Liver (tissue), 9 donors: ENCODE data around the gene WNT3A. TPM values are rescaled to one million over a fixed set of nuclear protein-coding genes. Genes with fewer than 3 reads are reported as not detected.
"Not testable (repeated sequence)": the region's sequence is repeated elsewhere in the genome, so short reads cannot be mapped to it uniquely, and the experiment has no call there.

ENCODE experiments used
- DNase-seq: peaks from one replicate; pipeline ENCODE4 v3.0.0-alpha.2; 2017; ENCODE audit warnings: low spot score
- H3K27ac ChIP-seq, 2 donors: one replicate each; pipeline ENCODE4 v1.7.0; 2013; ENCODE audit warnings: inconsistent platforms in 2 of 2, low read length in 2 of 2, control low read depth in 1 of 2, low read depth in 1 of 2, mild to moderate bottlenecking in 1 of 2
- H3K27me3 ChIP-seq, 4 donors: one replicate each; pipeline versions ENCODE4 v1.6.1 to v1.7.0; 2013; ENCODE audit warnings: low read length in 3 of 4, inconsistent platforms in 1 of 4, mild to moderate bottlenecking in 1 of 4, moderate library complexity in 1 of 4; ENCODE audit not compliant: control insufficient read depth in 4 of 4, insufficient read depth in 4 of 4
- H3K36me3 ChIP-seq, 4 donors: one replicate each; pipeline versions ENCODE4 v1.6.1 to v1.7.0; 2013; ENCODE audit warnings: low read length in 3 of 4, mild to moderate bottlenecking in 3 of 4, low read depth in 1 of 4, moderate library complexity in 1 of 4; ENCODE audit not compliant: control insufficient read depth in 4 of 4, insufficient read depth in 3 of 4
- H3K4me1 ChIP-seq, 4 donors: one replicate each; pipeline versions ENCODE4 v1.6.1 to v1.7.0; 2013; ENCODE audit warnings: low read length in 3 of 4, mild to moderate bottlenecking in 3 of 4, moderate library complexity in 1 of 4; ENCODE audit not compliant: control insufficient read depth in 4 of 4, insufficient read depth in 4 of 4
- H3K4me3 ChIP-seq, 3 donors: one replicate each; pipeline versions ENCODE4 v1.6.1 to v1.7.0; 2013; ENCODE audit warnings: low read length in 3 of 3, control low read depth in 1 of 3, low read depth in 1 of 3, mild to moderate bottlenecking in 1 of 3
- H3K9ac ChIP-seq, 2 donors: one replicate each; pipeline ENCODE4 v1.7.0; 2013; ENCODE audit warnings: low read length in 2 of 2, mild to moderate bottlenecking in 2 of 2, moderate library complexity in 2 of 2, control low read depth in 1 of 2, low read depth in 1 of 2
- H3K9me3 ChIP-seq, 4 donors: one replicate each; pipeline versions ENCODE4 v1.6.1 to v1.7.0; 2013; ENCODE audit warnings: low read length in 3 of 4; ENCODE audit not compliant: control insufficient read depth in 4 of 4
- EGR1 ChIP-seq, 2 donors: IDR thresholded peaks; 2 replicates each; pipeline ENCODE4 v1.6.1; 2016 to 2018; ENCODE audit warnings: antibody characterized with exemption in 2 of 2, low read depth in 2 of 2
- FOXA1 ChIP-seq: IDR thresholded peaks from 2 replicates; pipeline ENCODE4 v1.6.1; 2016; ENCODE audit warnings: antibody characterized with exemption
- FOXA2 ChIP-seq: IDR thresholded peaks from 2 replicates; pipeline ENCODE4 v1.6.1; 2016; ENCODE audit warnings: antibody characterized with exemption
- GABPA ChIP-seq, 2 donors: IDR thresholded peaks in 1 of 2; conservative IDR thresholded peaks in 1 of 2; 2 replicates each; pipeline ENCODE4 v1.6.1; 2016; ENCODE audit warnings: antibody characterized with exemption in 2 of 2, mild to moderate bottlenecking in 1 of 2, moderate library complexity in 1 of 2
- HNF4A ChIP-seq, 2 donors: conservative IDR thresholded peaks; 2 replicates each; pipeline ENCODE4 v1.6.1; 2016; ENCODE audit warnings: antibody characterized with exemption in 2 of 2, mild to moderate bottlenecking in 2 of 2
- HNF4G ChIP-seq: IDR thresholded peaks from 2 replicates; pipeline ENCODE4 v1.6.1; 2016; ENCODE audit warnings: antibody characterized with exemption
- JUND ChIP-seq, 2 donors: IDR thresholded peaks; 2 replicates each; pipeline ENCODE4 v1.6.1; 2016; ENCODE audit warnings: antibody characterized with exemption in 2 of 2
- NR2F2 ChIP-seq: IDR thresholded peaks from 2 replicates; pipeline ENCODE4 v1.6.1; 2016; ENCODE audit warnings: antibody characterized with exemption
- RAD21 ChIP-seq, 2 donors: IDR thresholded peaks; 2 replicates each; pipeline ENCODE4 v1.6.1; 2016; ENCODE audit warnings: antibody characterized with exemption in 2 of 2, mild to moderate bottlenecking in 2 of 2
- RXRA ChIP-seq, 2 donors: IDR thresholded peaks; 2 replicates each; pipeline ENCODE4 v1.6.1; 2017 to 2018; ENCODE audit warnings: antibody characterized with exemption in 2 of 2, mild to moderate bottlenecking in 1 of 2
- SP1 ChIP-seq: IDR thresholded peaks from 2 replicates; pipeline ENCODE4 v1.6.1; 2018; ENCODE audit warnings: antibody characterized with exemption, mild to moderate bottlenecking
- TAF1 ChIP-seq: conservative IDR thresholded peaks from 2 replicates; pipeline ENCODE4 v1.6.1; 2016; ENCODE audit warnings: antibody characterized with exemption, mild to moderate bottlenecking
- YY1 ChIP-seq: IDR thresholded peaks from 2 replicates; pipeline ENCODE4 v1.6.1; 2016; ENCODE audit warnings: antibody characterized with exemption, mild to moderate bottlenecking
- WGBS: extraction: QIAGEN DNeasy Blood & Tissue Kit; methylation state at CpG from one replicate; pipeline ENCODE4 v1.1.7; 2013; 5-methylcytosine and 5-hydroxymethylcytosine counted together
- polyA plus RNA-seq, 2 donors: library from polyadenylated mRNA; stranded (reverse) in 1 of 2; unstranded in 1 of 2; fragments of 200-250 nt in 1 of 2; fragments of >200 nt in 1 of 2; fragmentation: Nextera tagmentation in 1 of 2; extraction: Ambion mirVana in 1 of 2; gene quantifications; one replicate each; pipeline versions ENCODE4 v1.2.1 to v1.2.3, GENCODE V29; 2013 to 2015
- total RNA-seq, 2 donors: library from RNA; depleted of rRNA; stranded (reverse); fragments of >200 nt; gene quantifications; one replicate each; pipeline ENCODE4 v1.2.3, GENCODE V29; 2014
- TF ChIP-seq, protein P1 (sequence below): IDR thresholded peaks from 2 replicates; pipeline ENCODE4 v1.6.1; 2016; ENCODE audit warnings: antibody characterized with exemption
- TF ChIP-seq, protein P2 (sequence below): IDR thresholded peaks from 2 replicates; pipeline ENCODE4 v1.6.1; 2016; ENCODE audit warnings: antibody characterized with exemption
- TF ChIP-seq, protein P3 (sequence below): fragments of 150-350 bp; IDR thresholded peaks from 2 replicates; pipeline ENCODE4 v1.5.1; 2017; ENCODE audit warnings: improper control_type of control experiment, low read depth, low read length; ENCODE audit not compliant: missing input control
- TF ChIP-seq, protein P4 (sequence below): IDR thresholded peaks from 2 replicates; pipeline ENCODE4 v1.6.1; 2016; ENCODE audit warnings: antibody characterized with exemption
- TF ChIP-seq, protein P5 (sequence below): IDR thresholded peaks from 2 replicates; pipeline ENCODE4 v1.6.1; 2016; ENCODE audit warnings: antibody characterized with exemption, mild to moderate bottlenecking
- donor health status: healthy.
- donor health status: healthy.
- donor health status: healthy.
- donor health status: healthy.
- donor health status: healthy.

WNT3A gene
- total and polyA plus RNA-seq, 4 donors: not detected

DNA sequence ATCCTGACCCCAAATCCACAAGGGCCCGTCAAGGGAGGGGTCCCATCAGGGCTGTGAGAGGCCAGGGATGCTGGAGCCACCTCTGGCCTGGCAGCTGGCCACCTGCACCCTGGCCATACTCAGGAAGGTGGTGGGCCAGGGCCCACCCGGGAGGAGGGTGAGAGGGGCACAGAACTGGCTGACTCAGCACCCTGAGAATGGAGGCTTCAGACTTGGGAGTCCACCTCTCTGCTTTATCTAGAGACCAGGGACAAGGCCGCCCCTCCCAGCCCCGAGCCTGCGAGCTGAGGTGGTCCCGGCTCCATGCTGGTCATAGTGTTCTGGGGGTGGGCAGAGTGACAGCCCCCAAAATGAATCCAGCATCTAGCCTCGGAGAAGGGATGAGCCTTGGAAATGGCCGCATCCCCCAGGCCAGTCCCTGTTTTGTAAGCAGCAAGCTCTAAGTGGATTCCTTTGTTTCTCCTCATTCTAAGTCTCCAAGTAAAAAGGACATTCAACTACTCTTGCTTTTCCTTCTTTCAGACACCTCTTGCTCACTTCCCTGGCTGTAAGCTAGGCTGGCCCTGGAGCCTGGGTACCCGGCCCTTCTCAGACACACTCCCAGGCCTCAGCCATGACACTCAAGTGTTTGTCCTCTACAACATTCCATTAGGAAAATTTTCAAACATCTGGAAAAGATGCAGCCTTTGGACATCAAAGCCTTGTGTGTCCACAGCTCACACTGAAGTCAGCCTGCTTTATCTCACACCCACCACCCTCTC, 12.3 kb downstream of the WNT3A start:
- Histone ChIP-seq H3K27me3 (peaks cover 0 to 2% (median 0%) of the 10 kb centered on the region in 4 donors), H3K9ac (no peak overlapping the region), H3K4me1 (no peaks in the 10 kb centered on the region), H3K9me3 (no peaks in the 10 kb centered on the region), H3K4me3 (no peak overlapping the region), H3K36me3 (no peaks in the 10 kb centered on the region), H3K27ac (no peak overlapping the region)
- no peak for DNase-seq
- 87% methylated on average over 9 of the region's 9 CpGs for WGBS
- TF ChIP-seq, protein P1, sequence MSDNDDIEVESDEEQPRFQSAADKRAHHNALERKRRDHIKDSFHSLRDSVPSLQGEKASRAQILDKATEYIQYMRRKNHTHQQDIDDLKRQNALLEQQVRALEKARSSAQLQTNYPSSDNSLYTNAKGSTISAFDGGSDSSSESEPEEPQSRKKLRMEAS: no peak

DNA sequence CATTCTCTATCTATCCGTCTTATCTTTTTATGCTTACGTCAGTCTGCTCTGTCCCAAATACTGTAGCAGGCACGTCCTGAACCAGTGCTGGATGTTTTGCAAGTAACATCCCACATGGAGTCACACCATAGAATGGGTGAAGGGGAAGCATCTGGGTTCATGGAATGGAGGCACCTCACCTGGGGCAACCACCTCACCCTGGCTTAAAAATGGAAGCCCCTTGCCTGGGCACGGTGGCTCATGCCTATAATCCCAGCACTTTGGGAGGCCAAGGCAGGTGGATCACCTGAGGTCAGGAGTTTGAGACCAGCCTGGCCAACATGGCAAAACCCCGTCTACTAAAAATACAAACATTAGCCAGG, 12.9 kb downstream of the WNT3A start:
- H3K9ac ChIP-seq, DNase-seq, H3K36me3 ChIP-seq, H3K27ac ChIP-seq, H3K4me1 ChIP-seq, H3K27me3 ChIP-seq, H3K9me3 ChIP-seq, H3K4me3 ChIP-seq: not testable (repeated sequence)
- 89% methylated on average over 5 of the region's 5 CpGs for WGBS

DNA sequence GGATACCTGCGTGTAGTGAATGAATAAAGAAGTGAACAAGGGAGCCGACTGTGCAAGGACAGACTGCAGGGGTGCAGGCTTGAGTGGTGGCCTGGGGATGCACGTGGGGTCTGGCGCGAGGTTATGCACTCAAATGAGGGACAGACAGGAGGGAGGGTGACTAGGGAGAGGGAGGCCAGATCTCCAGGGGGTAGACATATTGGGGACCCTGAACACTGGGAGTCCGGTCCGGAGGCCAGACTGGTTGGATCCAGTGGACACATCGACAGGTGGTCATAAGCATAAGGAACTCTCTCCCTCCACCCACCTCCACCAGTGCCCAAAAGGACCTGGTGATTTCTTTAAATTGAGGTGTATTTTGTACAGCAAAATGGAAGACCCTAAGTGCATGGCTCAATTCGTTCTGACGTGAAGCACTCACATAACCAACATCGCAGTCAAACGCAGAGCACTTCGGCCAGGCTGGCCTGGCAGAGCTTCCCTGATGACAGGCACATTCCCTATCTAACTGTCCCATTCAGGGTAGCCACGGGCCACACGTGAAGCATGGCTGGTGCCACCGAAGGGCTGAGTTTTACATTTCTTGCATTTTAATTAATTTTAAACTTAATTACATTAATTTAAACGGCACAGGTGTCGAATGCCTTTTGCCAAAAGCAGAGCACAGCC, 14.0 kb downstream of the WNT3A start:
- Histone ChIP-seq H3K36me3 (no peaks in the 10 kb centered on the region), H3K9ac (no peak overlapping the region), H3K4me3 (no peak overlapping the region), H3K9me3 (peaks cover 0 to 5% (median 0%) of the 10 kb centered on the region in 4 donors), H3K4me1 (no peaks in the 10 kb centered on the region), H3K27ac (no peak overlapping the region), H3K27me3 (no peaks in the 10 kb centered on the region)
- TF ChIP-seq, protein P2, sequence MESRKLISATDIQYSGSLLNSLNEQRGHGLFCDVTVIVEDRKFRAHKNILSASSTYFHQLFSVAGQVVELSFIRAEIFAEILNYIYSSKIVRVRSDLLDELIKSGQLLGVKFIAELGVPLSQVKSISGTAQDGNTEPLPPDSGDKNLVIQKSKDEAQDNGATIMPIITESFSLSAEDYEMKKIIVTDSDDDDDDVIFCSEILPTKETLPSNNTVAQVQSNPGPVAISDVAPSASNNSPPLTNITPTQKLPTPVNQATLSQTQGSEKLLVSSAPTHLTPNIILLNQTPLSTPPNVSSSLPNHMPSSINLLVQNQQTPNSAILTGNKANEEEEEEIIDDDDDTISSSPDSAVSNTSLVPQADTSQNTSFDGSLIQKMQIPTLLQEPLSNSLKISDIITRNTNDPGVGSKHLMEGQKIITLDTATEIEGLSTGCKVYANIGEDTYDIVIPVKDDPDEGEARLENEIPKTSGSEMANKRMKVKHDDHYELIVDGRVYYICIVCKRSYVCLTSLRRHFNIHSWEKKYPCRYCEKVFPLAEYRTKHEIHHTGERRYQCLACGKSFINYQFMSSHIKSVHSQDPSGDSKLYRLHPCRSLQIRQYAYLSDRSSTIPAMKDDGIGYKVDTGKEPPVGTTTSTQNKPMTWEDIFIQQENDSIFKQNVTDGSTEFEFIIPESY: no peak
- TF ChIP-seq, protein P3, sequence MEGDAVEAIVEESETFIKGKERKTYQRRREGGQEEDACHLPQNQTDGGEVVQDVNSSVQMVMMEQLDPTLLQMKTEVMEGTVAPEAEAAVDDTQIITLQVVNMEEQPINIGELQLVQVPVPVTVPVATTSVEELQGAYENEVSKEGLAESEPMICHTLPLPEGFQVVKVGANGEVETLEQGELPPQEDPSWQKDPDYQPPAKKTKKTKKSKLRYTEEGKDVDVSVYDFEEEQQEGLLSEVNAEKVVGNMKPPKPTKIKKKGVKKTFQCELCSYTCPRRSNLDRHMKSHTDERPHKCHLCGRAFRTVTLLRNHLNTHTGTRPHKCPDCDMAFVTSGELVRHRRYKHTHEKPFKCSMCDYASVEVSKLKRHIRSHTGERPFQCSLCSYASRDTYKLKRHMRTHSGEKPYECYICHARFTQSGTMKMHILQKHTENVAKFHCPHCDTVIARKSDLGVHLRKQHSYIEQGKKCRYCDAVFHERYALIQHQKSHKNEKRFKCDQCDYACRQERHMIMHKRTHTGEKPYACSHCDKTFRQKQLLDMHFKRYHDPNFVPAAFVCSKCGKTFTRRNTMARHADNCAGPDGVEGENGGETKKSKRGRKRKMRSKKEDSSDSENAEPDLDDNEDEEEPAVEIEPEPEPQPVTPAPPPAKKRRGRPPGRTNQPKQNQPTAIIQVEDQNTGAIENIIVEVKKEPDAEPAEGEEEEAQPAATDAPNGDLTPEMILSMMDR: no peak
- TF ChIP-seq RXRA (IDR thresholded peaks at IDR 0.05) (no peak), FOXA2 (no peak), FOXA1 (no peak), JUND (IDR thresholded peaks at IDR 0.05) (no peak), SP1 (no peak), HNF4A (conservative IDR thresholded peaks at IDR 0.05) (no peak), GABPA (IDR thresholded peaks at IDR 0.05 in 1 of 2, conservative IDR thresholded peaks at IDR 0.05 in 1 of 2) (no peak), YY1 (no peak), RAD21 (IDR thresholded peaks at IDR 0.05) (no peak), TAF1 (no peak), NR2F2 (no peak), EGR1 (IDR thresholded peaks at IDR 0.05; ENCODE audit: low read depth in 2 of 2) (no peak), HNF4G (no peak)
- TF ChIP-seq, protein P4, sequence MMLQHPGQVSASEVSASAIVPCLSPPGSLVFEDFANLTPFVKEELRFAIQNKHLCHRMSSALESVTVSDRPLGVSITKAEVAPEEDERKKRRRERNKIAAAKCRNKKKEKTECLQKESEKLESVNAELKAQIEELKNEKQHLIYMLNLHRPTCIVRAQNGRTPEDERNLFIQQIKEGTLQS: no peak
- TF ChIP-seq, protein P1: no peak
- TF ChIP-seq, protein P5, sequence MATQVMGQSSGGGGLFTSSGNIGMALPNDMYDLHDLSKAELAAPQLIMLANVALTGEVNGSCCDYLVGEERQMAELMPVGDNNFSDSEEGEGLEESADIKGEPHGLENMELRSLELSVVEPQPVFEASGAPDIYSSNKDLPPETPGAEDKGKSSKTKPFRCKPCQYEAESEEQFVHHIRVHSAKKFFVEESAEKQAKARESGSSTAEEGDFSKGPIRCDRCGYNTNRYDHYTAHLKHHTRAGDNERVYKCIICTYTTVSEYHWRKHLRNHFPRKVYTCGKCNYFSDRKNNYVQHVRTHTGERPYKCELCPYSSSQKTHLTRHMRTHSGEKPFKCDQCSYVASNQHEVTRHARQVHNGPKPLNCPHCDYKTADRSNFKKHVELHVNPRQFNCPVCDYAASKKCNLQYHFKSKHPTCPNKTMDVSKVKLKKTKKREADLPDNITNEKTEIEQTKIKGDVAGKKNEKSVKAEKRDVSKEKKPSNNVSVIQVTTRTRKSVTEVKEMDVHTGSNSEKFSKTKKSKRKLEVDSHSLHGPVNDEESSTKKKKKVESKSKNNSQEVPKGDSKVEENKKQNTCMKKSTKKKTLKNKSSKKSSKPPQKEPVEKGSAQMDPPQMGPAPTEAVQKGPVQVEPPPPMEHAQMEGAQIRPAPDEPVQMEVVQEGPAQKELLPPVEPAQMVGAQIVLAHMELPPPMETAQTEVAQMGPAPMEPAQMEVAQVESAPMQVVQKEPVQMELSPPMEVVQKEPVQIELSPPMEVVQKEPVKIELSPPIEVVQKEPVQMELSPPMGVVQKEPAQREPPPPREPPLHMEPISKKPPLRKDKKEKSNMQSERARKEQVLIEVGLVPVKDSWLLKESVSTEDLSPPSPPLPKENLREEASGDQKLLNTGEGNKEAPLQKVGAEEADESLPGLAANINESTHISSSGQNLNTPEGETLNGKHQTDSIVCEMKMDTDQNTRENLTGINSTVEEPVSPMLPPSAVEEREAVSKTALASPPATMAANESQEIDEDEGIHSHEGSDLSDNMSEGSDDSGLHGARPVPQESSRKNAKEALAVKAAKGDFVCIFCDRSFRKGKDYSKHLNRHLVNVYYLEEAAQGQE: no peak
- no peak for DNase-seq
- WGBS: 82% methylated on average over 18 of the region's 18 CpGs
